ENCODE results near the gene DENND1C. TPM values are rescaled to one million over a fixed set of nuclear protein-coding genes. Genes with fewer than 3 reads are reported as not detected.
A peak's percentile ranks its signal among the peaks of the same experiment; 100 is the strongest.

Gene DENND1C
- total and polyA plus RNA-seq, 9 of the 15 experiments (the other 6 are each of a cell fraction or from before 2014, with no cell fraction given) = 0.03 to 1.2 (median 0.32) TPM; not detected in 1

GRCh38 chr19:6424939-6425731 lies 56.5 kb downstream of the DENND1C start (continued):
- TF ChIP-seq TSHZ1 (CRISPR knock-in tag; IDR thresholded peaks at IDR 0.05) (peak; percentile 67; the same call in 1 of the 2 replicates), U2AF2 (optimal IDR thresholded peaks at IDR 0.05; ENCODE audit: low read depth, low read length) (no peak), ZNF445 (CRISPR knock-in tag; IDR thresholded peaks at IDR 0.05; ENCODE audit: low read depth) (no peak), KDM2B (CRISPR knock-in tag; IDR thresholded peaks at IDR 0.05) (no peak), ZNF644 (tag; IDR thresholded peaks at IDR 0.05; ENCODE audit: low read depth) (peak; percentile 74; the same call in 1 of the 2 replicates), SOX6 (IDR thresholded peaks at IDR 0.05) (peak; percentile 35; the same call in 1 of the 2 replicates), POLR2B (IDR thresholded peaks at IDR 0.05; ENCODE audit: low read depth, partially characterized antibody) (no peak), ZNF398 (CRISPR knock-in tag; IDR thresholded peaks at IDR 0.05) (no peak), ZNF436 (CRISPR knock-in tag; IDR thresholded peaks at IDR 0.05) (no peak), ELK1 (CRISPR knock-in tag; IDR thresholded peaks at IDR 0.05) (no peak), ETV6 (IDR thresholded peaks at IDR 0.05; ENCODE audit: borderline replicate concordance in 1 of 2, low read depth in 2 of 2, low read length in 1 of 2) (no peak), ETV6 (CRISPR knock-in tag; IDR thresholded peaks at IDR 0.05; ENCODE audit: borderline replicate concordance) (peak; percentile 92; the same call in 1 of the 2 replicates), ATF1 (CRISPR knock-in tag; IDR thresholded peaks at IDR 0.05) (0 out of 2 replicates have a peak, but pooled peaks have one; percentile 35), ATF1 (tag; IDR thresholded peaks at IDR 0.05) (peak; percentile 97), ZNF124 (CRISPR knock-in tag; IDR thresholded peaks at IDR 0.05) (no peak), MAX (CRISPR knock-in tag; IDR thresholded peaks at IDR 0.05) (peak; percentile 100), ZNF584 (CRISPR knock-in tag; IDR thresholded peaks at IDR 0.05; ENCODE audit: low read depth) (no peak; the same call in 1 of the 2 replicates), GATAD2B (IDR thresholded peaks at IDR 0.05; ENCODE audit: borderline replicate concordance) (no peak)
- TF ChIP-seq, protein P1, sequence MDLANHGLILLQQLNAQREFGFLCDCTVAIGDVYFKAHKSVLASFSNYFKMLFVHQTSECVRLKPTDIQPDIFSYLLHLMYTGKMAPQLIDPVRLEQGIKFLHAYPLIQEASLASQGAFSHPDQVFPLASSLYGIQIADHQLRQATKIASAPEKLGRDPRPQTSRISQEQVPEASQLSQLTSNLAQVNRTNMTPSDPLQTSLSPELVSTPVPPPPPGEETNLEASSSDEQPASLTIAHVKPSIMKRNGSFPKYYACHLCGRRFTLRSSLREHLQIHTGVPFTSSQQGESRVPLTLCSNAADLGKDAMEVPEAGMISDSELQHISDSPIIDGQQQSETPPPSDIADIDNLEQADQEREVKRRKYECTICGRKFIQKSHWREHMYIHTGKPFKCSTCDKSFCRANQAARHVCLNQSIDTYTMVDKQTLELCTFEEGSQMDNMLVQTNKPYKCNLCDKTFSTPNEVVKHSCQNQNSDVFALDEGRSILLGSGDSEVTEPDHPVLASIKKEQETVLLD (IDR thresholded peaks at IDR 0.05) = no peak

Data from K562 (cell line).